ENCODE results near the gene EID3. TPM values are rescaled to one million over a fixed set of nuclear protein-coding genes. Genes with fewer than 3 reads are reported as not detected.

EID3 gene
- total RNA-seq, 1 experiment from 2014 or later: 3.0 TPM

DNA sequence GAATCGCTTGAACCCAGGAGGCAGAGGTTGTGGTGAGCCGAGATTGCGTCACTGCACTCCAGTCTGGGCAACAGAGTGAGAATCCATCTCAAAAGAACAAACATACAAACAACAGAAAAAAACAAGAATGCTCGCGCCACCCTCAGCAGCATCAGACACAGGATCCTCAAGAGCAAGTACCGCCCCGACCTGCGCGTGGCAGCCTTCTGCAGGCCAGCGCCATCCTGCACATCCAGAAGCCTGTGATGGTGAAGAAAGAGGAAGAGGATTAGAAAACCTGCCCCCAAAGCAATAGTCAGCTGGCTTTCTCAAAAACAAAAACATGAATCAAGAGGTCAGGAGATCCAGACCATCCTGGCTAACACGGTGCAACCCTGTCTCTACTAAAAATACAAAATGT lies 30.0 kb upstream of the EID3 start:
- Histone ChIP-seq H3K4me3 (replicated peaks in 1 of 2; ENCODE audit: low read depth in 1 of 2, low read length in 2 of 2) (no peak overlapping the region), H3K4me2 (ENCODE audit: low read length) (peak overlapping the region; percentile 52; the same call in 1 of the 2 replicates), H3K9ac (ENCODE audit: low read length) (no peak overlapping the region), H3K9me3 (ENCODE audit: control insufficient read depth in 1 of 2, insufficient read depth in 1 of 2, low read depth in 1 of 2, low read length in 2 of 2) (no peaks in the 10 kb centered on the region), H3K36me3 (ENCODE audit: control insufficient read depth in 1 of 2, insufficient read depth in 2 of 2, low read length in 2 of 2) (no peaks in the 10 kb centered on the region), H3K4me1 (ENCODE audit: control insufficient read depth in 1 of 2, insufficient read depth in 2 of 2, low read length in 2 of 2) (peaks cover 32 to 63% of the 10 kb centered on the region in 2 experiments), H2AFZ (ENCODE audit: low read depth, low read length, poor library complexity, severe bottlenecking) (no peak overlapping the region), H3K9me2 (ENCODE audit: insufficient read depth) (no peaks in the 10 kb centered on the region), H4K20me1 (ENCODE audit: insufficient read depth) (no peaks in the 10 kb centered on the region), H3K27me3 (ENCODE audit: insufficient read depth, low read length) (no peaks in the 10 kb centered on the region), H3K79me2 (ENCODE audit: insufficient read depth, low read length) (no peaks in the 10 kb centered on the region), H3K27ac (ENCODE audit: low read depth, low read length) (no peak overlapping the region; the same call in 1 of the 2 replicates)
- ATAC-seq (no peak), DNase-seq (ENCODE audit: low read depth, low spot score) (no peak)
- ChIA-PET RAD21 (ENCODE audit: low non-redundant PET in 1 of 2, low total read pairs in 2 of 2, uncharacterized antibody in 2 of 2, unreplicated experiment in 2 of 2) (no interaction called here), CTCF (no interaction called here), POLR2A (interaction anchor here (1.4 to 5.5 kb wide), 2 partner anchors 14 to 53 kb away, joined by 3 to 56 read pairs; no protein-coding TSS in a partner anchor)
- TF ChIP-seq CBX3 (IDR thresholded peaks at IDR 0.05; ENCODE audit: low read depth): no peak
- TF ChIP-seq, protein P1, sequence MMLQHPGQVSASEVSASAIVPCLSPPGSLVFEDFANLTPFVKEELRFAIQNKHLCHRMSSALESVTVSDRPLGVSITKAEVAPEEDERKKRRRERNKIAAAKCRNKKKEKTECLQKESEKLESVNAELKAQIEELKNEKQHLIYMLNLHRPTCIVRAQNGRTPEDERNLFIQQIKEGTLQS (IDR thresholded peaks at IDR 0.05): no peak
- BruUV-seq (replicated peaks): no TSS peak
- intact Hi-C loops (cut with micrococcal nuclease): no loop called here

DNA sequence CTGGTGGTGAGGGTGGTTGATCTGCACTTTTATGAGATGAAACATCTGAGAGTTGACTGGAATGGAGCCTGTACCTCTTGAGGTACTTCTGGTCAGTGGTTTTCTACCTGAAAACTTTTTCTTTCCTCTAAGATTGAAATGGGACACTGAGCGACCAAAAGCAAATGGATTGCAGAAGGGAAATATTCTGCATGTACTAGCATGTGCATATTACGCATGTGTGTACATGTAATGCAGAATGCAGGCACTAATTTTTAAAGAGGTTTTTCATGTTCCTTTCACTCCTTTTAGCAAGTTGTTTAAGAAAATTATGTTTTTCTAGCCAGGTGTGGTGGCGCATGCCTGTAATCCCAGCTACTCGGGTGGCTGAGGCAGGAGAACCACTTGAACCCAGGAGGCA lies 28.7 kb upstream of the EID3 start:
- Histone ChIP-seq H3K27me3 (ENCODE audit: insufficient read depth, low read length) (no peaks in the 10 kb centered on the region), H3K4me3 (replicated peaks in 1 of 2; ENCODE audit: low read depth in 1 of 2, low read length in 2 of 2) (no peak overlapping the region), H2AFZ (ENCODE audit: low read depth, low read length, poor library complexity, severe bottlenecking) (no peak overlapping the region), H3K79me2 (ENCODE audit: insufficient read depth, low read length) (no peaks in the 10 kb centered on the region), H3K9me2 (ENCODE audit: insufficient read depth) (no peaks in the 10 kb centered on the region), H4K20me1 (ENCODE audit: insufficient read depth) (no peaks in the 10 kb centered on the region), H3K9me3 (ENCODE audit: control insufficient read depth in 1 of 2, insufficient read depth in 1 of 2, low read depth in 1 of 2, low read length in 2 of 2) (no peaks in the 10 kb centered on the region), H3K4me1 (ENCODE audit: control insufficient read depth in 1 of 2, insufficient read depth in 2 of 2, low read length in 2 of 2) (peaks cover 43 to 77% of the 10 kb centered on the region in 2 experiments), H3K9ac (ENCODE audit: low read length) (no peak overlapping the region), H3K36me3 (ENCODE audit: control insufficient read depth in 1 of 2, insufficient read depth in 2 of 2, low read length in 2 of 2) (no peaks in the 10 kb centered on the region), H3K4me2 (ENCODE audit: low read length) (no peak overlapping the region), H3K27ac (ENCODE audit: low read depth, low read length) (no peak overlapping the region)
- DNase-seq (ENCODE audit: low read depth, low spot score): no peak
- TF ChIP-seq POLR2A (IDR thresholded peaks at IDR 0.05; ENCODE audit: borderline replicate concordance, extremely low read depth, insufficient read depth, insufficient read length) (no peak), CBX3 (IDR thresholded peaks at IDR 0.05; ENCODE audit: low read depth) (no peak), TCF7L2 (IDR thresholded peaks at IDR 0.05; ENCODE audit: borderline replicate concordance, extremely low read depth, insufficient read depth, insufficient read length) (no peak)
- TF ChIP-seq, protein P2, sequence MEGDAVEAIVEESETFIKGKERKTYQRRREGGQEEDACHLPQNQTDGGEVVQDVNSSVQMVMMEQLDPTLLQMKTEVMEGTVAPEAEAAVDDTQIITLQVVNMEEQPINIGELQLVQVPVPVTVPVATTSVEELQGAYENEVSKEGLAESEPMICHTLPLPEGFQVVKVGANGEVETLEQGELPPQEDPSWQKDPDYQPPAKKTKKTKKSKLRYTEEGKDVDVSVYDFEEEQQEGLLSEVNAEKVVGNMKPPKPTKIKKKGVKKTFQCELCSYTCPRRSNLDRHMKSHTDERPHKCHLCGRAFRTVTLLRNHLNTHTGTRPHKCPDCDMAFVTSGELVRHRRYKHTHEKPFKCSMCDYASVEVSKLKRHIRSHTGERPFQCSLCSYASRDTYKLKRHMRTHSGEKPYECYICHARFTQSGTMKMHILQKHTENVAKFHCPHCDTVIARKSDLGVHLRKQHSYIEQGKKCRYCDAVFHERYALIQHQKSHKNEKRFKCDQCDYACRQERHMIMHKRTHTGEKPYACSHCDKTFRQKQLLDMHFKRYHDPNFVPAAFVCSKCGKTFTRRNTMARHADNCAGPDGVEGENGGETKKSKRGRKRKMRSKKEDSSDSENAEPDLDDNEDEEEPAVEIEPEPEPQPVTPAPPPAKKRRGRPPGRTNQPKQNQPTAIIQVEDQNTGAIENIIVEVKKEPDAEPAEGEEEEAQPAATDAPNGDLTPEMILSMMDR (IDR thresholded peaks at IDR 0.05 in 2 of 3, conservative IDR thresholded peaks at IDR 0.05 in 1 of 3; ENCODE audit: borderline replicate concordance in 1 of 3, insufficient read depth in 1 of 3, low read depth in 2 of 3, low read length in 2 of 3): no peak
- intact Hi-C loops (cut with micrococcal nuclease): no loop called here
- CTCF ChIA-PET: no interaction called here
- BruUV-seq (replicated peaks): no TSS peak
- POLR2A ChIA-PET: interaction anchor here (1.3 to 5.5 kb wide), 3 partner anchors 13 to 54 kb away, joined by 3 to 56 read pairs (median 5); no protein-coding TSS in a partner anchor
- ATAC-seq: no peak
- RAD21 ChIA-PET (ENCODE audit: low non-redundant PET in 1 of 2, low total read pairs in 2 of 2, uncharacterized antibody in 2 of 2, unreplicated experiment in 2 of 2): no interaction called here
